ENCODE data around the gene PPA2. TPM values are rescaled to one million over a fixed set of nuclear protein-coding genes. Genes with fewer than 3 reads are reported as not detected.

The PPA2 gene
- total RNA-seq, 1 experiment from 2014 or later, result 76.4 TPM

DNA sequence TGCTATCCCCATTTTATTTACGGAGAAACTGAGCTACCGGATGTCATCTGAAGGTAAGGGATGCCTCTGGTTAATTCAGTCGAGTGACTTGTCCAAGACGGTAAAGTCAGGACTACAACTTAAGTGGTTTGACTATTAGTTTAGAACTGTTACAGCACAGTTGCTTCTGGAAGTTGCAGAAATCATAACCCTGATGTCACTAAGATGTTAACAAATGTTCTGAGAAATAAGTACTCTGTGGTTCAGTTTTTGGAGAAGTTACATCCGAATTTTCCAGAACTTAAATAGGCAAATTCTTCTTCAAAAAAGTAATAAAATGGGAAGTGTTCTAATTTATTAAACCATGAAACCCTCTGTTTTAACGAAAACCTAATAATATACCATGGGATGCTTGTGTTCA is 3.1 kb downstream of the PPA2 start:
- Mint-ChIP-seq H3K27me3 (ENCODE audit: low read depth) (peaks cover 20% of the 10 kb centered on the region), H3K4me3 (no peak overlapping the region), H3K4me1 (peaks cover 17 to 21% of the 10 kb centered on the region in 2 experiments), H3K36me3 (ENCODE audit: insufficient read depth in 1 of 3, low read depth in 3 of 3) (peaks cover 8 to 18% (median 9%) of the 10 kb centered on the region in 3 experiments), H3K9me3 (no peaks in the 10 kb centered on the region), H3K27ac (no peak overlapping the region)
- Histone ChIP-seq H3K9me3 (ENCODE audit: control insufficient read depth, low read depth, low read length) (no peaks in the 10 kb centered on the region), H4K20me1 (ENCODE audit: control insufficient read depth, insufficient read depth, insufficient read length) (no peaks in the 10 kb centered on the region), H3K18ac (ENCODE audit: insufficient read length, low read depth, low read length) (no peak overlapping the region), H3K4me2 (ENCODE audit: insufficient read depth, insufficient read length, low read length) (no peak overlapping the region), H3K9ac (ENCODE audit: extremely low read depth, insufficient read length, low read length) (no peak overlapping the region), H3K79me2 (ENCODE audit: insufficient read depth, low read length) (peaks cover 1% of the 10 kb centered on the region; the same call in 1 of the 2 replicates), H3K14ac (ENCODE audit: insufficient read depth, low read length) (no peak overlapping the region), H3K23ac (ENCODE audit: insufficient read length, low read depth, low read length) (no peak overlapping the region), H2BK20ac (ENCODE audit: low read depth, low read length, poor library complexity, severe bottlenecking) (no peak overlapping the region), H3K27me3 (ENCODE audit: insufficient read depth, low read length) (no peaks in the 10 kb centered on the region), H2BK120ac (ENCODE audit: low read depth, low read length, poor library complexity, severe bottlenecking) (no peak overlapping the region), H4K8ac (replicated peaks; ENCODE audit: insufficient read length, low read depth, low read length) (no peak overlapping the region), H3T11ph (ENCODE audit: low read length) (no peak overlapping the region), H2AFZ (ENCODE audit: low read length) (no peak overlapping the region), H4K91ac (ENCODE audit: insufficient read length, low read depth, low read length) (no peak overlapping the region), H3K56ac (ENCODE audit: insufficient read length, low read depth, low read length) (no peak overlapping the region), H2BK5ac (ENCODE audit: insufficient read length, low read length) (no peak overlapping the region), H3K79me1 (ENCODE audit: insufficient read depth, low read depth, low read length, poor library complexity, severe bottlenecking) (peaks cover 3% of the 10 kb centered on the region), H4K5ac (ENCODE audit: insufficient read length, low read depth, low read length) (no peak overlapping the region), H3K27ac (ENCODE audit: insufficient read length, low read depth, low read length) (no peak overlapping the region), H2BK15ac (ENCODE audit: low read depth, low read length) (no peak overlapping the region), H2BK12ac (ENCODE audit: insufficient read length, low read depth, low read length) (no peak overlapping the region), H3K4me1 (ENCODE audit: insufficient read depth, low read length) (peaks cover 3% of the 10 kb centered on the region; the same call in 1 of the 2 replicates), H3K4ac (ENCODE audit: low read depth, low read length) (no peak overlapping the region), H2AK5ac (ENCODE audit: insufficient read length, low read length) (no peak overlapping the region), H3K23me2 (ENCODE audit: insufficient read length, low read depth, low read length, poor library complexity, severe bottlenecking) (peaks cover 4% of the 10 kb centered on the region)
- no peak for DNase-seq
- no CpG with 5 or more reads among the region's 6 CpGs for WGBS (ENCODE audit: extremely low coverage, insufficient read length, low lambda C conversion rate)
- TF ChIP-seq, protein P1, sequence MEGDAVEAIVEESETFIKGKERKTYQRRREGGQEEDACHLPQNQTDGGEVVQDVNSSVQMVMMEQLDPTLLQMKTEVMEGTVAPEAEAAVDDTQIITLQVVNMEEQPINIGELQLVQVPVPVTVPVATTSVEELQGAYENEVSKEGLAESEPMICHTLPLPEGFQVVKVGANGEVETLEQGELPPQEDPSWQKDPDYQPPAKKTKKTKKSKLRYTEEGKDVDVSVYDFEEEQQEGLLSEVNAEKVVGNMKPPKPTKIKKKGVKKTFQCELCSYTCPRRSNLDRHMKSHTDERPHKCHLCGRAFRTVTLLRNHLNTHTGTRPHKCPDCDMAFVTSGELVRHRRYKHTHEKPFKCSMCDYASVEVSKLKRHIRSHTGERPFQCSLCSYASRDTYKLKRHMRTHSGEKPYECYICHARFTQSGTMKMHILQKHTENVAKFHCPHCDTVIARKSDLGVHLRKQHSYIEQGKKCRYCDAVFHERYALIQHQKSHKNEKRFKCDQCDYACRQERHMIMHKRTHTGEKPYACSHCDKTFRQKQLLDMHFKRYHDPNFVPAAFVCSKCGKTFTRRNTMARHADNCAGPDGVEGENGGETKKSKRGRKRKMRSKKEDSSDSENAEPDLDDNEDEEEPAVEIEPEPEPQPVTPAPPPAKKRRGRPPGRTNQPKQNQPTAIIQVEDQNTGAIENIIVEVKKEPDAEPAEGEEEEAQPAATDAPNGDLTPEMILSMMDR (conservative IDR thresholded peaks at IDR 0.05), result no peak

Measured in H9 (cell line).